GM18907 (cell line): Measurements from ENCODE around the gene RSPH3.
"Not testable (repeated sequence)": the region's sequence is repeated elsewhere in the genome, so short reads cannot be mapped to it uniquely, and the experiment has no call there.

Experiments
- ATAC-seq: cut with Tn5 transposase; IDR thresholded peaks from one replicate; pipeline ENCODE4 v1.9.1; 2021; ENCODE audit warnings: mild to moderate bottlenecking, moderate library complexity; ENCODE audit not compliant: unreplicated experiment

Gene RSPH3

DNA sequence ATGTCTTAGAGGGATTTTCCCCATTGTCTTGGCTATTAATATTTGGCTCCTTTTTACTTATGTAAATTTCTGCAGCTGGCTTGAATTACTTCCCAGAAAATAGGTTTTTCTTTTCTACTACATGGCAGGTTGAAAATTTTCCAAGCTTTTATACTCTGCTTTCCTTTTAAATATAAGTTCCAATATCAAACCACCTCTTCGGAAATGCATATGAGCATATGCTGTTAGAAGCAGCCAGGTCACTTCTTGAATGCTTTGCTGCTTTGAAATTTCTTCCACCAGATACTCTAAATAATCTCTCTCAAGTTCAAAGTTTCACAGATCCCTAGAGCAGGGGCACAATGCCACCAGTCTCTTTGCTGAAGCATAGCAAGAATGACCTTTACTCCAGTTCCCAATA lies 25.2 kb upstream of the RSPH3 start:
- not testable (repeated sequence) for ATAC-seq

DNA sequence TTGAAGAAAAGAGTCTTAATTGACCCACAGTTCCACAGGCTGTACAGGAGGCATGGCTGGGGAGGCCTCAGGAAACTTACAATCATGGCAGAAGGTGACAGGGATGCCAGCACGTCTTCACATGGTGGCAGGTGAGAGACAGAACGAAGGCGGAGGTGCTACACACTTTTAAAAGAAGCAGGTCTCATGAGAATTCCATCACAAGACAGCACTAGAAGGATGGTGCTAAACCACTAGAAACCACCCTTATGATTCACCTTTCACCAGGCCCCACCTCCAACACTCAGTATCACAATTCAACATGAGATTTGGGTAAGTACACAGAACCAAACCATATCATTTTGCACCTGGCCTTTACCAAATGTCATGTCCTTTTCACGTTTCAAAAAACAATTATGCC lies 23.9 kb upstream of the RSPH3 start:
- no peak for ATAC-seq

DNA sequence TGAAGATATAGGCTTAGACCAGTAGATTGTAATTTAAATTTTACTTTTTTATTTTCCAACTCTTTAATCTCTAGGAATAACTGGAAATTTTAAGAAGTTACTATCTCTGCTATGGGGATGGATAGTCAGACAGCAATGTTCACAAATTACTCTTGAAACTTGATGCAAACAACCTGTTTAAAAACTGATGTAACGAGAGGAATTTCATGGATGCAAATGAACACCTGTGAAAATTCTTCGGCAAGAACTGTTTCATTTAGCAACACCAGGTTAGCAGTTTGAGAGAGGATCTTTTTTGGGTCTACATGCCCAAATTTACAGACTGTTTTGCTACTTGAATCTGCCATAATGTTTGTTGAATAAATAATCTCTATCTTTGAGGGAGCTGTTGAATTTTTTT lies 20.0 kb upstream of the RSPH3 start:
- ATAC-seq: no peak

DNA sequence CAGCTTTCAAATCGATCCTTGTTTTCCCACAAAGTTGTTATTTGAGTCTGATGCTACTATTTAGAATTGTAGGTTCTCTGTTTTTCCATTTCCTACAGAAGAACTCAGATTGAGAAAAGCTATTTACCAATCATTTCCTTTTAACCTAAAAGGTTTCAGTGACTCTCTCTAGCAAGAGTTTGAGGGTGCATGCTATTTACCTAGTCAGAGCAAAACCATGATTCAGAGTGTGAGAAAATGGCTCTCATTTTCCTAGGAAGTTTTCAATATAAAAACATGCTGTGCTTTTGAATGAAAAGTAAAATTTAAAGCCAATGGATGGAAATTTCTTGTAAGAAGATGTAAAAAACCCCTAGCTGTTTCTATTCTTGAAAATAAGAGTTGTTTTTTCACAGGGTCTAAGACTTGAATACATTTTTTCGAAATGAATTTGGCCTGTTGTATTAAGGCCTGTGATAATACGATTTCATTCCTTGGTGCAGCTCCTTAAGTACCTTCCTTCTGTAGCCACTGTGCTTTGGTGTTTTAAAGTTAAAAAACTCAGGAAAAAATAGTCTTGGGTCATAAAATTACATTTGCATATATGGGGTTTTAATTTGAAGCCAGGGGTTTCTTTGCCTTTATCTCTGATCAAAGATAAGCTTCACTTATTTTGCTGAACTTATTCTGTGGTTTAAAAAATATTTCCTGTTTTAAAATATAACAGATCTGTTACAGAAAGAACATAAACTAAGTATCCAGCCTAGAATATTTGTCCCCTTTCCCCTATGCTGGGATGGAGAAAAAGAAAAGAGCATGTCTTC lies 18.0 kb upstream of the RSPH3 start:
- ATAC-seq: peak; percentile 44

DNA sequence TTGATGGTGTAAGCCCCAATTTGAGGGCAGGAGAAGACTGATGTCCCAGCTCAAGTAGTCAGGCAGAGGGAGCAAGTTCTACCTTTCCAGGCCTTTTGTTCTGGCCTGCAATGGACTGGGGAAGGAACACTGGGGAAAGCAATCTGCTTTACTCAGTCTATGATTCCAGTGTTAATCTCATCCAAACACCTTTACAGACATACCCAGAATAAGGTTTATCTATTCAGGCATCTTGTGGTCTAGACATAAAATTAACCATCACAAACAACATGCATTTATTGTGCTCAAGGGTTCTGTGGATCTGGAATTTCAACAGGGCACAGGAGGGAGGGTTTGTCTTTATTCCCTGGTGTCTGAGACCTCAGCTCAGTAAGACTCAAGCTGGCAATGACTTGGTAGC lies 14.4 kb upstream of the RSPH3 start:
- no peak for ATAC-seq

DNA sequence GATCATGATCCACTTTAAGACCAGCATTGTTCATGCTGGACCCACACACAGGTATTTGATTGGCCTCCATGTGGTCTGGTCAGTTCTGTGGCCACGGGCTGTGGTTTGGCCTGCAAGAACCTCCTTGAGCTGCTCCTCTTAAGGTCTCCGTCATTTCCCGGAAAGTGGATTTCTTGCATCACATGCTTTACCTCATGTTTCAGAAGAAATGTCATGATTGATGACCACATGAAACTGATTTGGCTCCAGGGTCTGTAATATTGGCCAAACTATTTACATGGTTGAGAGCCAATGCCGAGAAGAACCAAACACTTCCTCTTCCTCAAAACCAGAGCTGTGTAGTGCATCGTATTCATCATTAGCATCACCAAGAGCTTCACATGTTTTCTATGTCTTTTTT lies 13.2 kb upstream of the RSPH3 start:
- ATAC-seq: no peak

DNA sequence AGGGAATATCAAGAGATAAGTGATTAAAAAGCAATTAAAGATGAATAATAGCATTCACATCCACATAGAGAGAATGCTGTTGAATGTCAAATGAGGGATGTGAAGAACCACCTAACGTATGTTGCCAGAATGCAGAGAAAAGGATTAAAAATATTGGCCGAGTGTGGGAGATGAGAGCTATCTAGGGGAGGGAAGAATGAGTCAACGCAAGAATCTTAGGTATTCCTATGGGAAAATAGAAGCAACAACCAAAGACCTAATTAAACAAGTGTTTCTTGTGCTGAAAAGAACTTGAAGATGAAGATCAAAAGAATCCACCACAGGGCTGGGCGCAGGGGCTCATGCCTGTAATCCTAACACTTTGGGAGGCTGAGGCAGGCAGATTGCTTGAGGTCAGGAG lies 12.2 kb upstream of the RSPH3 start:
- ATAC-seq: no peak

DNA sequence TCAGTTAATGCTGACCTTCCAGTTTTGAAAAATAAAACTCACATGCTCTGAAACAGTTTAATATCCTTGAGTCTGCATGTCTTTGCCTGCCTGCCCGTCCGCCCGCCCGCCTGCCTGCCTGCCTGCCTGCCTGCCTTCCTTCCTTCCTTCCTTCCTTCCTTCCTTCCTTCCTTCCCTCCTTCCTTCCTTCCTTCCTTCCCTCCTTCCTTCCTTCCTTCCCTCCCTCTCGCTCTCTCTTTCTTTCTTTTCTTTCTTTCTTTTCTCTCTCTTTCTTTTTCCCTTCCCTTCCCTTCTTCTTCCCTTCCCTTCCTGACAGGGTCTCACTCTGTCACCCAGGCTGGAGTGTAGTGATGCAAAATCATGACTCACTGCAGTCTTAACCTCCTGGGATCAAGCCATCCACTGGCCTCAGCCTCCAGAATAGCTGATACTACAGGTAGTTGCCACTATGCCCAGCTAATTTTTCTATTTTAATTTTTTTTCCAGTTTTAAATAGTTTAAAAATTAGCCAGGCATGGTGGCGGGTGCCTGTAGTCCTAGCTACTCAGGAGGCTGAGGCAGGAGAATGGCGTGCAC lies 10.1 kb upstream of the RSPH3 start:
- ATAC-seq: not testable (repeated sequence)

DNA sequence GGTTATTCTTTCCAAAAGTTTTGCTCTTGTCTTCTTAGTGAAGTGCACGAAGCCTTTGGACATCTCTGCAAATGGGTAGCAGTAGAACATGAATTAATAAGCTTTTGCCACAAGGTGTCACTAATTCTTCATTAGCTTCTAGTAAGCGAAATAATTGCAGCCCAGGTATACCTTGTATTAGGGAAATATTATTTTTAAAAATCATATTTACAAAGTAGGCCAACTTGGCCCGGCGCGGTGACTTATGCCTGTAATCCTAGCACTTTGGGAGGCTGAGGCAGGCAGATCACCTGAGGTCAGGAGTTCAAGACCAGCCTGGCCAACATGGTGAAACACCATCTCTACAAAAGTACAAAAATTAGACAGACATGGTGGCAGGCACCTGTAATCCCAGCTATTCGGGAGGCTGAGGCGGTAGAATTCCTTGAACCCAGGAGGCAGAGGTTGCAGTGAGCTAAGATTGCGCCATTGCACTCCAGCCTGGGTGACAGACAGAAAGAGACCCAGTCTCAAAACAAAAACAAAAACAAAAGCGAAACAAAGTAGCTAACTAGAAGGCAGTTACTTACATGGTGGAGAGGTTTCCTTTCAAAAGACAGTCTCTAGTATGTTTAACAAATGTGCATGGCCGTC lies 8.8 kb upstream of the RSPH3 start:
- no peak for ATAC-seq

DNA sequence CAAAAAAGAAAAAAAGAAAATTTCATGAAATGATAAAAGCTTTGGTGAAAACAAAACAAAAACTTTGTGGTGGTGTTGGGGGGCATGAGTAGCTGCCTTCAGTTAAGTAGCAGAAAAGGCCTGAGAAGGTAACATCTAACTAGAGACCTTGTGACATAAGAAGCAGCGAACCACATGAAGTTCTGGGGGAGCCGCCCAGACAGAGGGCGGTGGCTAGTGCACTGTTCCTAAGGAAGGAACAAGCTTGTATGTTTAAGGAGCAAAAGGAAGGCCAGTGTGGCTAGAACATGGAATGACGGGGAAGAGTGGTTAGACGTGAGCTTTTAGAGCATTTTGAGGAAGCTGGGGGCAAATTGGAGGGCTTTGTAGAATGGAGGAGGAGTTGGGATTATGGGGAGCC lies 7.5 kb upstream of the RSPH3 start:
- no peak for ATAC-seq

DNA sequence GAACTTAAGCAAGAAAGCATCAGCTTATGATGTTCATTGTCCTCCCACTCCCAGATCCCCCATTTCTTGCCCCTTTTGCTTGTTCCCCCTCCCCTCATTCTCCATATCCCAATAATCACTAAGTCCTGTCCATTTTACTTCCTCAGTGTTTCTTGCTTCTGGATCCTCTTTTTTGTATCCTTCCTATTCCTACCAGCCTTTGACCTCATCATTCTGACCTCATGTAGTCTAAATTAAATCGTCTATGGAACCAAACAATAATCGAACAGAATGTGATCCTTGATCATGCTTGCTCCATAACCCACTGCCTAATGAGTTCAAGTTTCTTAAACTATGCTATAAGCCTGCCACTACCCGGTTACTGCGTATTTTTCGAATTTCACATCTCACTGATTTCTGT lies 5.4 kb upstream of the RSPH3 start:
- ATAC-seq: no peak

DNA sequence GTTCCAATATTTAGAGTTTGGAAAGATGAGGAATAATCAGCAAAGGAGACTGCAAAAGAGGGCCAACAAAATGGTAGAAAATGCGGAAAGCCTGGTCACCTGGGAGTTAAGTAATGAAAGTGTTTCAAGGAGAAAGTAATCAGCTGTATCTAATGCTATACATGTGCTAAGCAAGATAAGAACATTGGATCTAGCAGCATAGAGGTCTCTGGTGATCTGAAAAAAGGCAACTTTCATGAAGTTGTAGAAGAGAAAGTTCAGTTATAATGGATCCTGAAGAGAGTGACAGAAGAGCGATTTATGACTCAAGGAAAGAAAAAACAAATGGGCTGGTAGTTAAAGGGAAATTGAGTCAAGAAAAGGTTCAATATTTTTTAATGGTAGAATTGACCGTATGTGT lies 4.6 kb upstream of the RSPH3 start:
- ATAC-seq: no peak

DNA sequence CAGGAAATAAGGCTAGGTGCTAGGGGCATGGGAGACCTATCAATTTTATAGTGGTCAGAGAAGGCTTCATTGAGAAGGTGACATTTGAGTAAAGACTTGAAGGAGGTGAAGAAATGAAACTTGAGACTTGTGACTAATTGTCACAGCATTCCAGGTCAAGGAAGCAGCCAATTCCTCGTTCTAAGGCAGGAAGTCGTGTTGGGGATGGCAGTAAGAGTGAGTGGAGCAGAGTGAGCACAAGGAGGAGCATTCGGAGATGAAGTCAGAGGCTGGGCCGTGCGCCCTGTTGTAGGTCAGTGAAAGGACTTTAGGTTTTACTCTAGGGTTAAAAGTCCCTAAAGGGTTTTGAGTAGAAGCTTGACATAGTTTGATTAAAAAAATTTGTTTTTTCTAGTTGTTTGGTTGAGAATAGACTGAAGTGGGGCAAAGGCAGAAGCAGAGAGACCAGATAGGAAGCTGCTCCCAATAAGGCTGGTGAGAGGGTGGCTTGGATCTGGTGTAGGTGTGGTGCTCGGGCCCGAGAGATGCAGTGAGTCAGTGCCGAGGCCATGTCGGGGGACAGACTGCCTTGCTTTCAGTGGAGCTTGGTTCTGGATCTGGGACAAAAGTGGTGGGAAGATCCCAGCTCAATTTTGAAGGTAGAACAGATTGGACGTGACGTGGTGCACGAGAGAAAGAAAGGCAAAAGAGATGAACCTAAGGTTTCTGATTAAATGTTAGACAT lies 2.6 kb upstream of the RSPH3 start:
- ATAC-seq: no peak

DNA sequence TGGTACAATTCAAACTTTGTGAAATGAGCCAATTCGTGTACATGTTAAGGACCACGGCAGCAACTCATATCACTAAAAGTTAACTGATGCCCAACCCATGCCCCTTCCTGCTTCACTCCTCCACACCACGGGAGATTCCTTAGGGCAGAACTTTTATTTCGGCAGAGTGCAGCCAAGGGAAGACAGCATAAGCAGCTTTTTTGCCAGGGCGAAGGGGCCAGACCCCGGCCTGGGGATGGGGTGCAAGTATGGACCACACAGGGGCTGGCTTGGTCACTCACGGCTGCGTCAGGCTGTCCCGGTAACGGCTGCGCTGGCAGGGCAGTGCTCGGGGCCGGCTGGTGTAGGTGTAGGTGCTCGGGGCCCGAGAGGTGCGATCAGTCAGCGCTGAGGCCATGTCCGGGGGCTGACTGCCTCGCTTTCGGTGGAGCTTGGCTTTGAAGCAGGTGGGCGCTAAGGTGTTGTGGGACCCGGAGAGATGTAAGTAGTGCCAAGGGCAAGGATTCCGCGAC lies 792 bp downstream of the RSPH3 start:
- ATAC-seq: peak; percentile 32

DNA sequence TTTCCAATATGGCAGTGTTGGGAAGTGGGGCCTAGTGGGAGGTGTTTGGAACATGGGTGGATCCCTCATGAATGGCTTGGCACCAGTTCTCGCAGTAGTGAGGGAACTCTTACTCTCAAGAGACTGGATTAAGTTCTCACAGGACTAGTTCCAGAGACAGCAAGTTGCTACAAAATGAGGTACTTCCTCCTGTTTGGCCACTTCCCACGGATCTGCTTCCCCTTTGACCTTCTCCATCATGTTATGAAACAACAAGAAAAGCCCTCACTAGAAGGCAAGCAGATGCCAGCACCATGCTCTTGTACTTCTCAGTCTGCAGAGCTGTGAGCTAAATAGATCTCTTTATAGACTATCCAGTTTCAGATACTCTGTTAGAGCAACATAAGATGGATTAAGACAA lies 3.1 kb downstream of the RSPH3 start:
- ATAC-seq: no peak

DNA sequence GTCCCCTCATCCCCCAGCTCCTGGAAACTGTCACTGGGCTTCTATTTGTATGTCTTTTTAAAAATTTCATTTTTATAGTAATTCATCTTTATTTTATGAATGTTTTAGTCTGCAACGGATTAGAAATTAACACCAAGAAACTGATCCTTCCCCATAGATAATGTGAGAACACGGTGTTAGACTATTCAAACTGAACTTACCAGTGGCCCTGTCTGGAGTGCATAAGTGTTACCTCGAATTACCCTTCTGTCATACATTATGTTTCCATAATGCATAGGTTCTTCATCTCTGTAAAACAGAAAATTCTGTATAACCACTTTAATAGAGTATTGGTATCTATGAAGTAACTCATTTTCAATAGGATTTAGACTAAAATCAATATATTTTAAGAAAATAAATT lies 6.4 kb downstream of the RSPH3 start:
- no peak for ATAC-seq

DNA sequence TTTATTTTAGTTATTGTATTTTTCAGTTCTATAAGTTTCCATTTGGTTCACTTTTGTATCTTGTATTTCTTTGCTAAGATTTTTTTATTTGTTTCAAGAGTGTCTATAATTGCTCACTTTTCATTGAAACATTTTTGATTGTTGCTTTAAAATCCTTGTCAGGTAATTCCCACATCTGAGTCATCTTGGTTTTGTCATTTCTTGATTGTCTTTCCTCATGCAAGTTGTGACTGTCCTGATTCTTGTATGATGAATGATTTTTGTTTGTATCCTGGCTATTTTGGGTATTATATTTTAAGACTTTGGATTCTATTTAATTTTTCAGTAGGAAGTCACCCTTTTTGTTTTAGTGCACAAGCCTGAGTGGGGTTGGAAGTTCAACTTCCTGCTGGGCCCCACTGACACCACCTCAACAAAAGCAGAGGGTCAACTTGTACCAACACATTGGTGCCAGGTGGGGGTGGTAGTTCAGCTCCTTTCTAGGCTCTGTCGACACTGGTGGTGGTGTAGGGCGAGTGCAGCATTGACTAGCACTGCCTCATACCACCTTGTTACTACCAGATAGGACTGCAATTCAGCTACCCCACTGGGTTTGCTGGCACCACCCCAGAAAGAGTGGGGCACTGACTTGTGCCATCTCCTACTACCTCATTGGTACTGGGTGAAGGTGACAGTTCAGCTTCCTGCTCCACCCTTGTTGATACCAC lies 8.8 kb downstream of the RSPH3 start:
- no peak for ATAC-seq

DNA sequence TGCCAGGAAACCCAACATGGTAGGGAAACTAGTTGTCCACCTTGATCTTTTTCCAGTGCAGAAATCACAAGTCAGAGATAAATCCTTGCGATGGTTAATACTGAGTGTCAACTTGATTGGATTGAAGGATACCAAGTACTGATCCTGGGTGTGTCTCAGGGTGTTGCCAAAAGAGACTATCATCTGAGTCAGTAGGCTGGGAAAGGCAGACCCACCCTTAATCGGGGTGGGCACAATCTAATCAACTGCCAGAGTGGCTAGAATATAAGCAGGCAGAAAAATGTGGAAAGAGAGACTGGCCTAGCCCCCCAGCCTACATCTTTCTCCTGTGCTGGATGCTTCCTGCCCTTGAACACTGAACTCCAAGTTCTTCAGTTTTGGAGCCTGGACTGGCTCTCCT lies 10.3 kb downstream of the RSPH3 start:
- not testable (repeated sequence) for ATAC-seq

DNA sequence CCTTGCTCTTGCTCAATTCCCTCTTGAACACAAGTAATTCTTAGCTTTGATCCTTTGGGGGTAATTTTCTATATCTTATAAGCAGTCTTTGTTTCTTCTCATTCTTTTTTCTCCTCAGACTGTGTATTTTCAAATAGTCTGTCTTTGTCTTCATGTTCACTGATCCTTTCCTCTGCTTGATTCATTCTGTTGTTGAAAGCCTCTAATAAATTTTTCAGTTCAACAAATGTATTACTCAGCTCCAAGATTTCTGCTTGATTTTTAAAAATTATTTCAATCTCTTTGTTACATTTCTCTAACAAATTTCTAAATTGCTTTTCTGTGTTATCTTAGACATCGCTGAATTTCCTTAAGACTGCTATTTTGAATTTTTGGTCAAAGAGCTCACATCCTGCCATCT lies 11.5 kb downstream of the RSPH3 start:
- no peak for ATAC-seq

DNA sequence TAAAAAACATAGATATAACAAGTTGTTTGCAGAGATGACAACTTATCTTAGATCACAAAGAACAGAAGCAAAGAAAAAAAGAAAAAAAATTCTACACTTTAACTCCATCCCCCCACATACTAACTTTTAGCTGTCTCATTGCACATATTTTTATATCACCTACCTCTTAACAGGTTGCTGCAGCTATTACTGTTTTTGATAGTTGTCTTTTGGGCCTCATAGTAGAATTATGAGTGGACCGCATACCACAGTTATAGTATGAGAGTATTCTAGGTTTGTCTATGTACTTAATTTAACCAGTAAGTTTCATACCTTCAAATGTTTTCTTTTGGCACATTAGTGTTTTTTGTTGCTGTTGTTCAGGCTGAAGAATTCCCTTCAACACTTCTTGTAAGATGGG lies 12.3 kb downstream of the RSPH3 start:
- ATAC-seq: no peak

DNA sequence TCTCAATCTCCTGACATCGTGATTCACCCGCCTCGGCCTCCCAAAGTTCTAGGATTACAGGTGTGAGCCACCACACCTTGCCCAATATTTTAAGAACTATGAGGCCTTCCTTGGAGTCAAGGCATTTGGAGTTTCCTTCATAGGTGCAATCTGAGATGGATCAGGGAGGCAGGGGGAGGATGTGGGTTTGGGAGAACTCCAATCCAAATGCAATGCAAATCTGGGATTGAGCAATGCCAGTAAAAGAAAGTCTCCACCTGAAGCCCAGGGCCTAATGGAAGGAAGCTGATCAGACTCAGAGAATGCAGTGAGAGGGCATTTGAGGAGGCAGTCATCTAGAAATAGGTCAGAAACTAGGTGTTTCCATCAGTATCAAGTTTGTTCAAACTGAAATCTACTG lies 21.2 kb downstream of the RSPH3 start:
- no peak for ATAC-seq
